ENCODE data around the gene OR2M3.

OR2M3 gene

GRCh38 chr1:248196965-248197364, at the start of gene OR2M3:
Gene OR2M3, plus strand, starts transcription at chr1:248197265. Its CDS starts 5,803 bp downstream, at chr1:248203068.
- POLR2A ChIA-PET = no interaction called here
- TF ChIP-seq SUZ12 (IDR thresholded peaks at IDR 0.05) = no peak
- TF ChIP-seq SP1 (IDR thresholded peaks at IDR 0.05) = no peak
- no peak for TF ChIP-seq FOXM1 (IDR thresholded peaks at IDR 0.05; ENCODE audit: borderline replicate concordance)
- no peak for TF ChIP-seq ZNF384 (IDR thresholded peaks at IDR 0.05)
- TF ChIP-seq FOXA1 (IDR thresholded peaks at IDR 0.05) = no peak
- no peak for TF ChIP-seq NFRKB (IDR thresholded peaks at IDR 0.05)
- TF ChIP-seq TARDBP (IDR thresholded peaks at IDR 0.05) = no peak
- no peak for TF ChIP-seq FOXK2 (IDR thresholded peaks at IDR 0.05)
- TF ChIP-seq ARNT (IDR thresholded peaks at IDR 0.05) = no peak
- no peak for TF ChIP-seq CTBP1 (IDR thresholded peaks at IDR 0.05; ENCODE audit: borderline replicate concordance)
- no peak for TF ChIP-seq LEF1 (IDR thresholded peaks at IDR 0.05; ENCODE audit: borderline replicate concordance)
- CTCF ChIA-PET = no interaction called here
- DNase-seq (ENCODE audit: extremely low spot score) = no peak

DNA sequence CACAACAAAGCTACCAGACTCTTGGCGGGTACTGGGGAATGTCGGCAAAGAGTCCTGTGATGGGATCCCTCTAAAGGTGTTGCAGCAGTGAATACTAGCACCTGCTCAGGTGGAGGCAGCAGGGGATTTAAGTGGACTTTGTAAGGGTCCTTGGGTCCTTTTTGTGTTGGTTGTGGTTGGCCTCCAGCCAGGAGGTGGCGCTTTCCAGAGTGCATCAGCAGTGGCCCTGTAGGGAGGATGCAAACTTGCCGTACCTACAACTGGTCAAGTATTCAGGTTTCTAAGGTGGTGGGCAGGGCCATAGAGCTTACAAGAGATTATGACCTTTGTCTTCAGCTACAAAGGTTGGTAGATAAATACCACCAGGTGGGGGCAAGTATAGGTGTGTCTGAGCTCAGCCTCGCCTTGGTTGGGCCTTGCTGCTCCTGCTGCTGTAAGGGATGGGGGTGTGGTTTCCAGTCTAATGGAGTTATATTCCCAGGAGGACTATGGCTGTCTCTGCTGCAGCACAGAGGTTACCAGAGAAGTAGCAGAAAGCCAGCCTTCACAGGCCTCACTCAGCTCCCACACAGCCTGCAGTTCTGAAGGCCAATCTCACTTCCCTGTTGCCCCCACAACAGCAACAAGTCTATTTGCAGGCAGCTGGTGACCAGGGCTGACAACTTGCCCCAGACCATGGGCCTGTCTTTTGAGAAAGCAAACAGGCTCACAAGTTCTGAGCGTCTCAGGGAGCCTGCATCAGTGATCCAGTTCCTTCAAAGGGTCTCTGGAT, 44.8 kb upstream of the OR2M3 start:
- TF ChIP-seq SP1 (IDR thresholded peaks at IDR 0.05) (no peak), FOXA1 (IDR thresholded peaks at IDR 0.05) (no peak), HDGF (IDR thresholded peaks at IDR 0.05; ENCODE audit: borderline replicate concordance) (no peak), FOXK2 (IDR thresholded peaks at IDR 0.05) (no peak), L3MBTL2 (conservative IDR thresholded peaks at IDR 0.05) (no peak), TARDBP (IDR thresholded peaks at IDR 0.05) (no peak), ZNF384 (IDR thresholded peaks at IDR 0.05) (no peak), BHLHE40 (IDR thresholded peaks at IDR 0.05; ENCODE audit: borderline replicate concordance) (no peak)
- TF ChIP-seq, protein P1, sequence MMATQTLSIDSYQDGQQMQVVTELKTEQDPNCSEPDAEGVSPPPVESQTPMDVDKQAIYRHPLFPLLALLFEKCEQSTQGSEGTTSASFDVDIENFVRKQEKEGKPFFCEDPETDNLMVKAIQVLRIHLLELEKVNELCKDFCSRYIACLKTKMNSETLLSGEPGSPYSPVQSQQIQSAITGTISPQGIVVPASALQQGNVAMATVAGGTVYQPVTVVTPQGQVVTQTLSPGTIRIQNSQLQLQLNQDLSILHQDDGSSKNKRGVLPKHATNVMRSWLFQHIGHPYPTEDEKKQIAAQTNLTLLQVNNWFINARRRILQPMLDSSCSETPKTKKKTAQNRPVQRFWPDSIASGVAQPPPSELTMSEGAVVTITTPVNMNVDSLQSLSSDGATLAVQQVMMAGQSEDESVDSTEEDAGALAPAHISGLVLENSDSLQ (IDR thresholded peaks at IDR 0.05) = no peak
- DNase-seq (ENCODE audit: extremely low spot score) = no peak
- ChIA-PET CTCF (no interaction called here), POLR2A (no interaction called here)

GRCh38 chr1:248155927-248156326, 41.1 kb upstream of the OR2M3 start:
- no peak for TF ChIP-seq L3MBTL2 (conservative IDR thresholded peaks at IDR 0.05)
- TF ChIP-seq FOXK2 (IDR thresholded peaks at IDR 0.05) = no peak
- no peak for TF ChIP-seq ZNF384 (IDR thresholded peaks at IDR 0.05)
- TF ChIP-seq BHLHE40 (IDR thresholded peaks at IDR 0.05; ENCODE audit: borderline replicate concordance) = no peak
- TF ChIP-seq ARNT (IDR thresholded peaks at IDR 0.05) = no peak
- no peak for TF ChIP-seq CTBP1 (IDR thresholded peaks at IDR 0.05; ENCODE audit: borderline replicate concordance)
- TF ChIP-seq LEF1 (IDR thresholded peaks at IDR 0.05; ENCODE audit: borderline replicate concordance) = no peak
- TF ChIP-seq NFRKB (IDR thresholded peaks at IDR 0.05) = no peak
- TF ChIP-seq FOXM1 (IDR thresholded peaks at IDR 0.05; ENCODE audit: borderline replicate concordance) = no peak
- TF ChIP-seq HDGF (IDR thresholded peaks at IDR 0.05; ENCODE audit: borderline replicate concordance) = no peak
- TF ChIP-seq SUZ12 (IDR thresholded peaks at IDR 0.05) = no peak
- no peak for TF ChIP-seq FOXA1 (IDR thresholded peaks at IDR 0.05)
- no peak for DNase-seq (ENCODE audit: extremely low spot score)
- CTCF ChIA-PET = no interaction called here
- POLR2A ChIA-PET = no interaction called here

- no peak for TF ChIP-seq L3MBTL2 (conservative IDR thresholded peaks at IDR 0.05)
- no peak for TF ChIP-seq TARDBP (IDR thresholded peaks at IDR 0.05)
- no peak for TF ChIP-seq ZNF384 (IDR thresholded peaks at IDR 0.05)
- TF ChIP-seq NFRKB (IDR thresholded peaks at IDR 0.05) = no peak
- TF ChIP-seq FOXK2 (IDR thresholded peaks at IDR 0.05) = no peak
- no peak for TF ChIP-seq FOXA1 (IDR thresholded peaks at IDR 0.05)
- TF ChIP-seq, protein P1 (IDR thresholded peaks at IDR 0.05) = no peak
- TF ChIP-seq CTBP1 (IDR thresholded peaks at IDR 0.05; ENCODE audit: borderline replicate concordance) = no peak
- TF ChIP-seq LEF1 (IDR thresholded peaks at IDR 0.05; ENCODE audit: borderline replicate concordance) = no peak
- no peak for TF ChIP-seq ARNT (IDR thresholded peaks at IDR 0.05)
- no peak for TF ChIP-seq ELF4 (IDR thresholded peaks at IDR 0.05)
- TF ChIP-seq BHLHE40 (IDR thresholded peaks at IDR 0.05; ENCODE audit: borderline replicate concordance) = no peak
- DNase-seq (ENCODE audit: extremely low spot score) = no peak
- CTCF ChIA-PET = no interaction called here
- POLR2A ChIA-PET = no interaction called here
These were observed 38.3 kb upstream of the OR2M3 start for GRCh38 chr1:248158758-248159157.

DNA sequence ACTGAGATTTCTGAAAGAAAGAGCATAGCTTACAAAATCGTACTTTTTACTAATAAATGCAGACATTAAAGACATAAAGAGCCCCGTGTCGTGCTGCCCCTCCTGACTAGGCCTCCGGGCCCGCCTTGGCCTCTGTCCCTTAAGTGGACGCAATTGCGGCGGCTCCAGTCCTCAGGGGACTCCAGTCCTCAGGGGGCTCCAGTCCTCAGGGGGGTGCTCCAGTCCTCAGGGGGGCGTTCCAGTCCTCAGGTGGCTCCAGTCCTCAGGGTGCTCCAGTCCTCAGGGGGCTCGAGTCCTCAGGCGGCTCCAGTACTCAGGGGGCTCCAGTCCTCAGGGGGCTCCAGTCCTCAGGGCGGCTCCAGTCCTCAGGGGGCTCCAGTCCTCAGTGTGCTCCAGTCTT, 33.0 kb upstream of the OR2M3 start:
- DNase-seq (ENCODE audit: extremely low spot score) = no peak
- ChIA-PET CTCF (no interaction called here), POLR2A (no interaction called here)
- TF ChIP-seq SUZ12 (IDR thresholded peaks at IDR 0.05) = no peak
- TF ChIP-seq, protein P1 (IDR thresholded peaks at IDR 0.05) = no peak
- no peak for TF ChIP-seq ELF4 (IDR thresholded peaks at IDR 0.05)
- no peak for TF ChIP-seq ZNF384 (IDR thresholded peaks at IDR 0.05)
- TF ChIP-seq SP1 (IDR thresholded peaks at IDR 0.05) = no peak
- no peak for TF ChIP-seq LEF1 (IDR thresholded peaks at IDR 0.05; ENCODE audit: borderline replicate concordance)
- no peak for TF ChIP-seq FOXM1 (IDR thresholded peaks at IDR 0.05; ENCODE audit: borderline replicate concordance)
- TF ChIP-seq FOXA1 (IDR thresholded peaks at IDR 0.05) = no peak
- no peak for TF ChIP-seq NFRKB (IDR thresholded peaks at IDR 0.05)
- no peak for TF ChIP-seq FOXK2 (IDR thresholded peaks at IDR 0.05)

DNA sequence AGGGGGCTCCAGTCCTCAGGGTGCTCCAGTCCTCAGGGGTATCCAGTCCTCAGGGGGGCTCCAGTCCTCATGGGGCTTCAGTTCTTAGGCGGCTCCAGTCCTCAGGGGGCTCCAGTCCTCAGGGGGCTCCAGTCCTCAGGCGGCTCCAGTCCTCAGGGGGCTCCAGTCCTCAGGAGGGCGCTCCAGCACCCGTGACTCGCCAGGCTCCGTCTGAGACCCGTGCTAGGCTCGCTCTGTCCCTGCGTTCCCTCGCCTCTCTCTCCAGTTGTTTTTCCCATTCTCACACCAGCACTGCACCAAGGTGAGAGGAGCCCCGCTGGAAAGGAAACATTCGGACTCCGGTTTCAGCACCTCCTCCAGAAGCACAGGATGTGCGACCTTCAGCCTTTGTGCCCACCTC, 31.9 kb upstream of the OR2M3 start:
- TF ChIP-seq NFRKB (IDR thresholded peaks at IDR 0.05) = no peak
- TF ChIP-seq, protein P1 (IDR thresholded peaks at IDR 0.05) = no peak
- no peak for TF ChIP-seq ARNT (IDR thresholded peaks at IDR 0.05)
- TF ChIP-seq FOXM1 (IDR thresholded peaks at IDR 0.05; ENCODE audit: borderline replicate concordance) = no peak
- no peak for TF ChIP-seq ZNF384 (IDR thresholded peaks at IDR 0.05)
- TF ChIP-seq CTBP1 (IDR thresholded peaks at IDR 0.05; ENCODE audit: borderline replicate concordance) = no peak
- no peak for TF ChIP-seq HDGF (IDR thresholded peaks at IDR 0.05; ENCODE audit: borderline replicate concordance)
- TF ChIP-seq BHLHE40 (IDR thresholded peaks at IDR 0.05; ENCODE audit: borderline replicate concordance) = no peak
- no peak for TF ChIP-seq SP1 (IDR thresholded peaks at IDR 0.05)
- TF ChIP-seq ELF4 (IDR thresholded peaks at IDR 0.05) = no peak
- no peak for TF ChIP-seq TARDBP (IDR thresholded peaks at IDR 0.05)
- no peak for TF ChIP-seq FOXA1 (IDR thresholded peaks at IDR 0.05)
- no peak for TF ChIP-seq FOXK2 (IDR thresholded peaks at IDR 0.05)
- TF ChIP-seq LEF1 (IDR thresholded peaks at IDR 0.05; ENCODE audit: borderline replicate concordance) = no peak
- TF ChIP-seq L3MBTL2 (conservative IDR thresholded peaks at IDR 0.05) = no peak
- CTCF ChIA-PET = no interaction called here
- POLR2A ChIA-PET = no interaction called here

More for the DNA sequence above, 31.9 kb upstream of the OR2M3 start:
- no peak for DNase-seq (ENCODE audit: extremely low spot score)

All from HEK293T (cell line).